ENCODE data around the gene CTBP2. TPM values are rescaled to one million over a fixed set of nuclear protein-coding genes. Genes with fewer than 3 reads are reported as not detected.

Gene CTBP2
- total RNA-seq, 1 experiment from 2014 or later: 212 TPM

DNA sequence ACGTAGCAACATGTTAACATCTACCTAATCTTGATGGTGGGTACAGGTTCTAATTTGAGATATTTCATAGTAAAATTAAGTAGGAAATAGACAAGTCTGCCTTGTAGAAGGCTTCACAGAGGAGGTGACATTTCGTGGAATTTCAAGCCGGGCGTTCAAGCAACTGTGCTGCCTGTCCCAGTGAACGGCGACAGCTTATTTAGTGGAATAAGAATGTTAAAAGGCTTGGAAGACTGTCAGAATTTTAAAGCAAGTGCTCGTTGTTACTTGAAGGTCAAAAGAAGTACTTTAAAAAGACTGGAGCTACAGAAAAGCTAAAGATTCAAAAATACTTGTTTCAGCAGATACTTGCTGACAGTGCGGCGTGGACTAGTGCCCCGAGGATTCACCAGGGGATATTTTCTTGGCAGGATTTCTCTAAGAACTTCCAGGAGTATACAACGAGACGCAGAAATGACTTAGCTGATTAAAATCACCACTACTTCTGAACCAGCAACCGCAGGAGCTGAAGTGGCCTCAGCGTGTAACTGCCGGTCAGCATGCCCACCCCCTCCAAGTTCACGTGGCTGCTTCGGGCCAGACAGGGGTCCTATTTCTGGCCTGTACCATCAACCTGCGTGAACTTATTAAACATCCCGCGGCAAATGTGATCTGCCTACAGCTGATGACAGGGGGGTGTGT, 46.5 kb downstream of the CTBP2 start:
- peaks cover 41 to 52% of the 10 kb centered on the region in 2 experiments for H3K4me1 Mint-ChIP-seq
- no peak overlapping the region for H4K5ac ChIP-seq (ENCODE audit: insufficient read length, low read depth, low read length)
- H3K4me2 ChIP-seq (ENCODE audit: insufficient read depth, insufficient read length, low read length): no peak overlapping the region
- H3K18ac ChIP-seq (ENCODE audit: insufficient read length, low read depth, low read length): no peak overlapping the region
- no peak overlapping the region for H2BK12ac ChIP-seq (ENCODE audit: insufficient read length, low read depth, low read length)
- no peak overlapping the region for H3K14ac ChIP-seq (ENCODE audit: insufficient read depth, low read length)
- H2BK120ac ChIP-seq (ENCODE audit: low read depth, low read length, poor library complexity, severe bottlenecking): no peak overlapping the region
- no peaks in the 10 kb centered on the region for H3K9me3 Mint-ChIP-seq
- no peak overlapping the region for H3K27ac ChIP-seq (ENCODE audit: insufficient read length, low read depth, low read length)
- H4K20me1 ChIP-seq (ENCODE audit: control insufficient read depth, insufficient read depth, insufficient read length): peaks cover 2% of the 10 kb centered on the region
- H3K27me3 ChIP-seq (ENCODE audit: insufficient read depth, low read length): no peaks in the 10 kb centered on the region
- no peak overlapping the region for H3T11ph ChIP-seq (ENCODE audit: low read length)
- H3K4me1 ChIP-seq (ENCODE audit: insufficient read depth, low read length): peaks cover 7% of the 10 kb centered on the region; the same call in 1 of the 2 replicates
- H2AK5ac ChIP-seq (ENCODE audit: insufficient read length, low read length): no peak overlapping the region
- no peaks in the 10 kb centered on the region for H3K27me3 Mint-ChIP-seq (ENCODE audit: low read depth)
- H3K9me3 ChIP-seq (ENCODE audit: control insufficient read depth, low read depth, low read length): no peaks in the 10 kb centered on the region
- DNase-seq: no peak
- H4K8ac ChIP-seq (replicated peaks; ENCODE audit: insufficient read length, low read depth, low read length): no peak overlapping the region
- TF ChIP-seq, protein P1, sequence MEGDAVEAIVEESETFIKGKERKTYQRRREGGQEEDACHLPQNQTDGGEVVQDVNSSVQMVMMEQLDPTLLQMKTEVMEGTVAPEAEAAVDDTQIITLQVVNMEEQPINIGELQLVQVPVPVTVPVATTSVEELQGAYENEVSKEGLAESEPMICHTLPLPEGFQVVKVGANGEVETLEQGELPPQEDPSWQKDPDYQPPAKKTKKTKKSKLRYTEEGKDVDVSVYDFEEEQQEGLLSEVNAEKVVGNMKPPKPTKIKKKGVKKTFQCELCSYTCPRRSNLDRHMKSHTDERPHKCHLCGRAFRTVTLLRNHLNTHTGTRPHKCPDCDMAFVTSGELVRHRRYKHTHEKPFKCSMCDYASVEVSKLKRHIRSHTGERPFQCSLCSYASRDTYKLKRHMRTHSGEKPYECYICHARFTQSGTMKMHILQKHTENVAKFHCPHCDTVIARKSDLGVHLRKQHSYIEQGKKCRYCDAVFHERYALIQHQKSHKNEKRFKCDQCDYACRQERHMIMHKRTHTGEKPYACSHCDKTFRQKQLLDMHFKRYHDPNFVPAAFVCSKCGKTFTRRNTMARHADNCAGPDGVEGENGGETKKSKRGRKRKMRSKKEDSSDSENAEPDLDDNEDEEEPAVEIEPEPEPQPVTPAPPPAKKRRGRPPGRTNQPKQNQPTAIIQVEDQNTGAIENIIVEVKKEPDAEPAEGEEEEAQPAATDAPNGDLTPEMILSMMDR (conservative IDR thresholded peaks at IDR 0.05): no peak
- no peak overlapping the region for H3K4me3 Mint-ChIP-seq
- no peak overlapping the region for H2AFZ ChIP-seq (ENCODE audit: low read length)
- no peak overlapping the region for H2BK15ac ChIP-seq (ENCODE audit: low read depth, low read length)
- H3K23ac ChIP-seq (ENCODE audit: insufficient read length, low read depth, low read length): no peak overlapping the region
- H2BK5ac ChIP-seq (ENCODE audit: insufficient read length, low read length): no peak overlapping the region
- H3K56ac ChIP-seq (ENCODE audit: insufficient read length, low read depth, low read length): no peak overlapping the region
- H3K79me2 ChIP-seq (ENCODE audit: insufficient read depth, low read length): peaks cover 87% of the 10 kb centered on the region
- no peak overlapping the region for H2BK20ac ChIP-seq (ENCODE audit: low read depth, low read length, poor library complexity, severe bottlenecking)
- H3K9ac ChIP-seq (ENCODE audit: extremely low read depth, insufficient read length, low read length): no peak overlapping the region
- H3K27ac Mint-ChIP-seq: peak overlapping the region in 2 of 3 experiments; percentile 52 to 73; a peak in 2 of 7 replicates
- no peak overlapping the region for H3K4ac ChIP-seq (ENCODE audit: low read depth, low read length)
- no peaks in the 10 kb centered on the region for H3K23me2 ChIP-seq (ENCODE audit: insufficient read length, low read depth, low read length, poor library complexity, severe bottlenecking)
- H3K79me1 ChIP-seq (ENCODE audit: insufficient read depth, low read depth, low read length, poor library complexity, severe bottlenecking): peaks cover 2% of the 10 kb centered on the region
- WGBS (ENCODE audit: extremely low coverage, insufficient read length, low lambda C conversion rate): no CpG with 5 or more reads among the region's 20 CpGs
- peaks cover 37 to 52% (median 47%) of the 10 kb centered on the region in 3 experiments for H3K36me3 Mint-ChIP-seq (ENCODE audit: insufficient read depth in 1 of 3, low read depth in 3 of 3)
- H4K91ac ChIP-seq (ENCODE audit: insufficient read length, low read depth, low read length): no peak overlapping the region
